OCI-LY3 (cell line): Measurements from ENCODE around the gene BAZ2B.

Experiments
- H2AFZ ChIP-seq: fragments of 200-600, 300-600 bp; shearing (Covaris generic); 2 replicates; pipeline ENCODE4 v1.6.0; 2014; ENCODE audit warnings: antibody characterized with exemption, low read depth, low read length
- H3K27ac ChIP-seq: fragments of 200-600, 300-600 bp; sonication (generic); 2 replicates; pipeline ENCODE4 v1.5.1; 2014; ENCODE audit warnings: mild to moderate bottlenecking, low read length, moderate library complexity, mixed read lengths
- H3K27me3 ChIP-seq: fragments of 200-600, 300-600 bp; sonication (generic); 2 replicates; pipeline ENCODE4 v1.6.1; 2014; ENCODE audit warnings: low read depth, low read length, mixed read lengths
- H3K36me3 ChIP-seq: fragments of 200-600, 300-600 bp; sonication (generic); replicated peaks from 2 replicates; pipeline ENCODE3; 2014; ENCODE audit warnings: low read depth, low read length, mixed read lengths
- H3K4me1 ChIP-seq: fragments of 300-600, 200-600 bp; sonication (generic); 2 replicates; pipeline ENCODE4 v1.6.1; 2014; ENCODE audit warnings: low read length, mixed read lengths
- H3K4me2 ChIP-seq: fragments of 200-600, 300-600 bp; sonication (generic); 2 replicates; pipeline ENCODE4 v1.6.1; 2014; ENCODE audit warnings: low read length, mixed read lengths
- H3K4me3 ChIP-seq: fragments of 300-600, 200-600 bp; sonication (generic); 2 replicates; pipeline ENCODE4 v1.5.1; 2014; ENCODE audit warnings: antibody characterized with exemption, mild to moderate bottlenecking, low read length, moderate library complexity
- H3K79me2 ChIP-seq: fragments of 300-600, 200-600 bp; shearing (Covaris generic); 2 replicates; pipeline ENCODE4 v1.6.1; 2014; ENCODE audit warnings: mild to moderate bottlenecking, low read length, mixed read lengths
- H3K9ac ChIP-seq: fragments of 300-600, 200-600 bp; shearing (Covaris generic); 2 replicates; pipeline ENCODE4 v1.6.0; 2014; ENCODE audit warnings: mild to moderate bottlenecking, low read length, moderate library complexity
- H3K9me3 ChIP-seq: fragments of 200-600, 300-600 bp; shearing (Covaris generic); 2 replicates; pipeline ENCODE4 v1.6.1; 2014; ENCODE audit warnings: low read length, mixed read lengths; ENCODE audit not compliant: insufficient read depth
- H4K20me1 ChIP-seq: fragments of 200-600, 300-600 bp; sonication (generic); 2 replicates; pipeline ENCODE4 v1.6.1; 2016; ENCODE audit warnings: low read length, mixed read lengths; ENCODE audit not compliant: insufficient read depth
- EZH2phosphoT487 ChIP-seq: fragments of 200-600 bp; shearing (Covaris generic); IDR thresholded peaks from 2 replicates; pipeline ENCODE4 v1.6.1; 2018; ENCODE audit warnings: antibody characterized with exemption, mixed run types, low read depth
- TF ChIP-seq, protein P1 (sequence below): fragments of 200-600, 300-600 bp; sonication (generic); IDR thresholded peaks from 2 replicates; pipeline ENCODE4 v1.5.1; 2014; ENCODE audit warnings: antibody characterized with exemption, low read length, low read depth

Gene BAZ2B

GRCh38 chr2:159497256-159497655 lies 119.1 kb downstream of the BAZ2B start:
- no peak overlapping the region for H3K4me2 ChIP-seq
- H3K9ac ChIP-seq: no peak overlapping the region
- H3K4me1 ChIP-seq: no peaks in the 10 kb centered on the region
- no peak overlapping the region for H3K27ac ChIP-seq
- no peaks in the 10 kb centered on the region for H3K9me3 ChIP-seq
- no peak overlapping the region for H2AFZ ChIP-seq
- TF ChIP-seq, protein P1, sequence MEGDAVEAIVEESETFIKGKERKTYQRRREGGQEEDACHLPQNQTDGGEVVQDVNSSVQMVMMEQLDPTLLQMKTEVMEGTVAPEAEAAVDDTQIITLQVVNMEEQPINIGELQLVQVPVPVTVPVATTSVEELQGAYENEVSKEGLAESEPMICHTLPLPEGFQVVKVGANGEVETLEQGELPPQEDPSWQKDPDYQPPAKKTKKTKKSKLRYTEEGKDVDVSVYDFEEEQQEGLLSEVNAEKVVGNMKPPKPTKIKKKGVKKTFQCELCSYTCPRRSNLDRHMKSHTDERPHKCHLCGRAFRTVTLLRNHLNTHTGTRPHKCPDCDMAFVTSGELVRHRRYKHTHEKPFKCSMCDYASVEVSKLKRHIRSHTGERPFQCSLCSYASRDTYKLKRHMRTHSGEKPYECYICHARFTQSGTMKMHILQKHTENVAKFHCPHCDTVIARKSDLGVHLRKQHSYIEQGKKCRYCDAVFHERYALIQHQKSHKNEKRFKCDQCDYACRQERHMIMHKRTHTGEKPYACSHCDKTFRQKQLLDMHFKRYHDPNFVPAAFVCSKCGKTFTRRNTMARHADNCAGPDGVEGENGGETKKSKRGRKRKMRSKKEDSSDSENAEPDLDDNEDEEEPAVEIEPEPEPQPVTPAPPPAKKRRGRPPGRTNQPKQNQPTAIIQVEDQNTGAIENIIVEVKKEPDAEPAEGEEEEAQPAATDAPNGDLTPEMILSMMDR: no peak
- TF ChIP-seq EZH2phosphoT487: no peak
- no peaks in the 10 kb centered on the region for H3K79me2 ChIP-seq
- no peaks in the 10 kb centered on the region for H3K27me3 ChIP-seq
- H3K4me3 ChIP-seq: no peak overlapping the region
- H3K36me3 ChIP-seq: no peaks in the 10 kb centered on the region
- no peaks in the 10 kb centered on the region for H4K20me1 ChIP-seq

- H3K36me3 ChIP-seq: no peaks in the 10 kb centered on the region
- no peaks in the 10 kb centered on the region for H3K9me3 ChIP-seq
- no peak overlapping the region for H3K4me2 ChIP-seq
- no peak for TF ChIP-seq EZH2phosphoT487
- TF ChIP-seq, protein P1: no peak
- H3K9ac ChIP-seq: no peak overlapping the region
- H3K4me3 ChIP-seq: no peak overlapping the region
- no peaks in the 10 kb centered on the region for H3K79me2 ChIP-seq
- H3K4me1 ChIP-seq: no peaks in the 10 kb centered on the region
- no peaks in the 10 kb centered on the region for H3K27me3 ChIP-seq
- no peak overlapping the region for H3K27ac ChIP-seq
- H2AFZ ChIP-seq: no peak overlapping the region
- no peaks in the 10 kb centered on the region for H4K20me1 ChIP-seq
These were observed 126.9 kb downstream of the BAZ2B start for GRCh38 chr2:159489476-159489875.

GRCh38 chr2:159484532-159484931 lies 131.8 kb downstream of the BAZ2B start:
- Histone ChIP-seq H4K20me1 (no peaks in the 10 kb centered on the region), H3K4me3 (no peak overlapping the region), H3K9me3 (no peaks in the 10 kb centered on the region), H3K9ac (no peak overlapping the region), H3K79me2 (no peaks in the 10 kb centered on the region), H2AFZ (no peak overlapping the region), H3K36me3 (no peaks in the 10 kb centered on the region), H3K27me3 (no peaks in the 10 kb centered on the region), H3K4me2 (no peak overlapping the region), H3K27ac (no peak overlapping the region), H3K4me1 (no peaks in the 10 kb centered on the region)
- TF ChIP-seq EZH2phosphoT487: no peak
- TF ChIP-seq, protein P1: no peak

DNA sequence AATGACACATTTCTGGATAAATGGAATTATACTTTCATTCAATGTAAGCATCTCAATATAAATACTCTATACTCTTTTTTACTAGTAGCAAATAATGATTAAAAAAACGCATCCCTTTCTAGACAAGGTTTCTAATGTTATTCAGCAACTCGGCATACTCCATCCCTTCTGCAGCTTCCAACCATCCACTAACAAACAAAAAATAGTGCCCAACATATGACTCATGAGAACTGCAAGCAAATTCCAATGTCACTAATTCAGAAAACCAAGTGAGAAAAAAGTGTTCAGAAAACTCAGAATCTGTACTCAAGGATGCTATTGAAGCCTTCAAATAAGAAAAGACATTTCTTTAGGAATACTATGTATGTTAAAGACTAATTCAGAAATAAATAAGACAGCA lies 140.0 kb downstream of the BAZ2B start:
- H3K4me2 ChIP-seq: no peak overlapping the region
- no peak overlapping the region for H2AFZ ChIP-seq
- no peaks in the 10 kb centered on the region for H3K36me3 ChIP-seq
- no peaks in the 10 kb centered on the region for H3K79me2 ChIP-seq
- no peak overlapping the region for H3K27ac ChIP-seq
- no peak overlapping the region for H3K4me3 ChIP-seq
- H3K4me1 ChIP-seq: no peaks in the 10 kb centered on the region
- no peak overlapping the region for H3K9ac ChIP-seq
- TF ChIP-seq, protein P1: no peak
- H3K9me3 ChIP-seq: no peaks in the 10 kb centered on the region
- H3K27me3 ChIP-seq: no peaks in the 10 kb centered on the region
- H4K20me1 ChIP-seq: no peaks in the 10 kb centered on the region
